Activated gamma-delta T cell treated with anti-CD3 and anti-CD28 coated beads, Interleukin-2, amount 50 U/mL, for 16 hours (primary cell): ENCODE measurements around the gene CHERP.
A peak's percentile ranks its signal among the peaks of the same experiment; 100 is the strongest.
"Not testable (repeated sequence)": the region's sequence is repeated elsewhere in the genome, so short reads cannot be mapped to it uniquely, and the experiment has no call there.

Source experiments
- DNase-seq: peaks from one replicate; pipeline ENCODE4 v3.0.0-alpha.2; 2020; ENCODE audit warnings: low read depth

The CHERP gene

GRCh38 chr19:16577531-16577985, 35.3 kb upstream of the CHERP start:
- no peak for DNase-seq

GRCh38 chr19:16576690-16577530, 34.7 kb upstream of the CHERP start:
- no peak for DNase-seq

GRCh38 chr19:16575861-16576689, 33.8 kb upstream of the CHERP start:
- DNase-seq: no peak

GRCh38 chr19:16575282-16575681, 33.0 kb upstream of the CHERP start:
- no peak for DNase-seq

- DNase-seq: no peak
These were observed 31.7 kb upstream of the CHERP start for GRCh38 chr19:16573925-16574324.

- no peak for DNase-seq
These were observed 31.1 kb upstream of the CHERP start for GRCh38 chr19:16573296-16573695.

- peak; percentile 82 for DNase-seq
These were observed 30.3 kb upstream of the CHERP start, which contains the start of gene SLC35E1 for GRCh38 chr19:16572332-16573211. Gene SLC35E1, minus strand, starts transcription at chr19:16572415. Its CDS starts 51 bp downstream, at chr19:16572364.

GRCh38 chr19:16571822-16572331, 29.6 kb upstream of the CHERP start:
- DNase-seq: no peak

GRCh38 chr19:16571283-16571682, 29.0 kb upstream of the CHERP start:
- no peak for DNase-seq

GRCh38 chr19:16569609-16570320, 27.5 kb upstream of the CHERP start:
- no peak for DNase-seq

GRCh38 chr19:16566702-16567101, 24.5 kb upstream of the CHERP start:
- no peak for DNase-seq

- peak; percentile 59 for DNase-seq
These were observed 23.9 kb upstream of the CHERP start for GRCh38 chr19:16566161-16566560.

GRCh38 chr19:16564842-16565241, 22.6 kb upstream of the CHERP start:
- DNase-seq: no peak

- DNase-seq: no peak
These were observed 20.4 kb upstream of the CHERP start for GRCh38 chr19:16562608-16563025.

GRCh38 chr19:16561382-16561781, 19.1 kb upstream of the CHERP start:
- no peak for DNase-seq

- DNase-seq: no peak
These were observed 17.6 kb upstream of the CHERP start for GRCh38 chr19:16559780-16560276.

GRCh38 chr19:16554776-16555175, 12.5 kb upstream of the CHERP start:
- DNase-seq: no peak

GRCh38 chr19:16551902-16552301, 9.7 kb upstream of the CHERP start:
- DNase-seq: not testable (repeated sequence)

GRCh38 chr19:16548956-16549355, 6.7 kb upstream of the CHERP start:
- DNase-seq: no peak

GRCh38 chr19:16544473-16545231, 2.4 kb upstream of the CHERP start:
- DNase-seq: no peak
